HCT116 (cell line): ENCODE data around the gene TPD52L2.

Source experiments
- CTCF ChIP-seq, 3 experiments: fragments of 200-600 bp in 1 of 3; sonication (generic) in 1 of 3; IDR thresholded peaks in 2 of 3; conservative IDR thresholded peaks in 1 of 3; 2 replicates each; pipeline ENCODE4 v1.5.1; 2012 to 2017; ENCODE audit warnings: low read depth in 2 of 3, low read length in 2 of 3, antibody characterized with exemption in 1 of 3, borderline replicate concordance in 1 of 3, control low read depth in 1 of 3, mild to moderate bottlenecking in 1 of 3, mixed read lengths in 1 of 3, mixed run types in 1 of 3, moderate library complexity in 1 of 3; ENCODE audit not compliant: insufficient read depth in 1 of 3
- EZH2phosphoT487 ChIP-seq: fragments of 200-600 bp; IDR thresholded peaks from 2 replicates; pipeline ENCODE4 v1.6.1; 2018; ENCODE audit warnings: antibody characterized with exemption, borderline replicate concordance
- POLR2A ChIP-seq: IDR thresholded peaks from 2 replicates; pipeline ENCODE4 v1.7.0; 2011; ENCODE audit warnings: borderline replicate concordance; ENCODE audit not compliant: insufficient read depth, insufficient read length; ENCODE audit errors: extremely low read depth
- POLR2AphosphoS5 ChIP-seq: IDR thresholded peaks from 2 replicates; pipeline ENCODE4 v1.6.1; 2011; ENCODE audit warnings: mild to moderate bottlenecking, low read depth, low read length, moderate library complexity
- SIN3A ChIP-seq: IDR thresholded peaks from 2 replicates; pipeline ENCODE4 v1.6.1; 2012; ENCODE audit warnings: low read depth
- TCF7L2 ChIP-seq: IDR thresholded peaks from 2 replicates; pipeline ENCODE4 v1.7.0; 2011; ENCODE audit warnings: borderline replicate concordance, inconsistent platforms; ENCODE audit not compliant: insufficient read depth, insufficient read length; ENCODE audit errors: extremely low read depth
- ZNF274 ChIP-seq: fragments of 200-500 bp; sonication (Bioruptor generic); IDR thresholded peaks from 2 replicates; pipeline ENCODE4 v1.6.1; 2014; ENCODE audit warnings: mild to moderate bottlenecking, low read depth, low read length, inconsistent platforms

GRCh38 chr20:63917811-63918210 is 52.7 kb downstream of the TPD52L2 start:
- TF ChIP-seq CTCF (IDR thresholded peaks at IDR 0.05 in 2 of 3, conservative IDR thresholded peaks at IDR 0.05 in 1 of 3; ENCODE audit: borderline replicate concordance in 1 of 3, insufficient read depth in 1 of 3, low read depth in 2 of 3, low read length in 2 of 3) (no peak), POLR2A (no peak), EZH2phosphoT487 (no peak), TCF7L2 (no peak), SIN3A (no peak), ZNF274 (no peak), POLR2AphosphoS5 (no peak)
